Neural cell (in vitro differentiated cells): Measurements from ENCODE around the gene FOXO3. TPM values are rescaled to one million over a fixed set of nuclear protein-coding genes. Genes with fewer than 3 reads are reported as not detected.

Experiments used
- H2AFZ ChIP-seq: fragments of 200-600, 300-800 bp; sonication (generic), shearing (Covaris generic); 2 replicates; pipeline ENCODE4 v1.6.0; 2014; ENCODE audit warnings: low read depth, mild to moderate bottlenecking, antibody characterized with exemption, low read length, moderate library complexity
- H3F3A ChIP-seq: fragments of 200-600 bp; shearing (Covaris generic); 2 replicates; pipeline ENCODE4 v1.6.1; 2016; ENCODE audit warnings: mild to moderate bottlenecking, moderate library complexity, mixed read lengths, antibody characterized with exemption, low read length; ENCODE audit not compliant: insufficient read depth, poor library complexity, severe bottlenecking
- H3K27ac ChIP-seq: fragments of 200-600, 300-800 bp; sonication (generic), shearing (Covaris generic); 2 replicates; pipeline ENCODE4 v1.5.1; 2014; ENCODE audit warnings: mild to moderate bottlenecking, low read length, moderate library complexity
- H3K27me3 ChIP-seq: fragments of 300-800, 200-600 bp; sonication (generic), shearing (Covaris generic); 2 replicates; pipeline ENCODE4 v1.6.0; 2014; ENCODE audit warnings: mild to moderate bottlenecking, low read depth, low read length, moderate library complexity; ENCODE audit not compliant: insufficient read depth
- H3K36me3 ChIP-seq: fragments of 300-800, 200-600 bp; sonication (generic), shearing (Covaris generic); 2 replicates; pipeline ENCODE4 v1.5.1; 2014; ENCODE audit warnings: mild to moderate bottlenecking, antibody characterized with exemption, low read length, moderate library complexity; ENCODE audit not compliant: insufficient read depth
- H3K4me2 ChIP-seq: fragments of 300-800, 200-600 bp; sonication (generic), shearing (Covaris generic); 2 replicates; pipeline ENCODE4 v1.6.0; 2014; ENCODE audit warnings: mild to moderate bottlenecking, low read length
- H3K4me3 ChIP-seq: fragments of 300-800, 200-600 bp; sonication (generic), shearing (Covaris generic); 2 replicates; pipeline ENCODE4 v1.5.1; 2014; ENCODE audit warnings: mild to moderate bottlenecking, low read length, moderate library complexity
- H3K79me2 ChIP-seq: fragments of 200-600 bp; shearing (Covaris generic); replicated peaks from 2 replicates; pipeline ENCODE4 v1.6.0; 2014; ENCODE audit warnings: mild to moderate bottlenecking, low read length, moderate library complexity; ENCODE audit not compliant: insufficient read depth
- H3K9ac ChIP-seq: fragments of 300-800, 200-600 bp; sonication (generic), shearing (Covaris generic); 2 replicates; pipeline ENCODE4 v1.6.1; 2016; ENCODE audit warnings: mild to moderate bottlenecking, low read length, mixed read lengths
- H3K9me2 ChIP-seq: fragments of 200-600 bp; shearing (Covaris generic); 2 replicates; pipeline ENCODE4 v1.6.1; 2016; ENCODE audit warnings: mild to moderate bottlenecking, low read length, mixed read lengths; ENCODE audit not compliant: insufficient read depth
- H3K9me3 ChIP-seq: fragments of 200-600, 300-800 bp; sonication (generic), shearing (Covaris generic); 2 replicates; pipeline ENCODE4 v1.6.1; 2016; ENCODE audit warnings: mild to moderate bottlenecking, mixed run types, low read length, moderate library complexity, mixed read lengths
- H4K20me1 ChIP-seq: fragments of 200-600 bp; shearing (Covaris generic); 2 replicates; pipeline ENCODE4 v1.6.1; 2016; ENCODE audit warnings: mild to moderate bottlenecking, mixed run types; ENCODE audit not compliant: insufficient read depth
- EP300 ChIP-seq: fragments of 450-650 bp; conservative IDR thresholded peaks from 2 replicates; pipeline ENCODE4 v1.6.1; 2014; ENCODE audit warnings: antibody characterized with exemption, mild to moderate bottlenecking, moderate library complexity; ENCODE audit not compliant: poor library complexity, severe bottlenecking
- EZH2 ChIP-seq: fragments of 200-600, 300-800 bp; shearing (Covaris generic), sonication (generic); IDR thresholded peaks from 2 replicates; pipeline ENCODE4 v1.6.1; 2014; ENCODE audit warnings: antibody characterized with exemption, low read length, borderline replicate concordance, mild to moderate bottlenecking; ENCODE audit not compliant: insufficient read depth, poor library complexity, severe bottlenecking
- MXI1 ChIP-seq: fragments of 450-650 bp; conservative IDR thresholded peaks from 2 replicates; pipeline ENCODE4 v1.6.1; 2014; ENCODE audit warnings: antibody characterized with exemption, mild to moderate bottlenecking; ENCODE audit not compliant: poor library complexity, severe bottlenecking
- POLR2AphosphoS5 ChIP-seq: IDR thresholded peaks from 2 replicates; pipeline ENCODE4 v1.6.1; 2012
- RAD21 ChIP-seq: fragments of 450-650 bp; conservative IDR thresholded peaks from 2 replicates; pipeline ENCODE4 v1.6.1; 2014; ENCODE audit warnings: antibody characterized with exemption, mild to moderate bottlenecking, moderate library complexity
- SMC3 ChIP-seq: fragments of 450-650 bp; conservative IDR thresholded peaks from 2 replicates; pipeline ENCODE4 v1.6.1; 2014; ENCODE audit warnings: antibody characterized with exemption, mild to moderate bottlenecking, moderate library complexity; ENCODE audit not compliant: poor library complexity
- TAF1 ChIP-seq: IDR thresholded peaks from 2 replicates; pipeline ENCODE4 v1.6.1; 2012; ENCODE audit warnings: low read depth
- polyA plus RNA-seq: library from polyadenylated mRNA; depleted of rRNA; stranded (reverse); fragments of >200 nt; gene quantifications from 2 replicates; pipeline ENCODE4 v1.2.3, GENCODE V29; 2014
- TF ChIP-seq, protein P1 (sequence below): IDR thresholded peaks from 2 replicates; pipeline ENCODE4 v1.6.1; 2012; ENCODE audit warnings: borderline replicate concordance
- TF ChIP-seq, protein P2 (sequence below): fragments of 450-650 bp; IDR thresholded peaks from 2 replicates; pipeline ENCODE4 v1.5.1; 2014; ENCODE audit warnings: antibody characterized with exemption, mild to moderate bottlenecking, moderate library complexity; ENCODE audit not compliant: poor library complexity, severe bottlenecking

FOXO3 gene
- polyA plus RNA-seq, 1 donor from 2014 or later: 21.3 TPM

DNA sequence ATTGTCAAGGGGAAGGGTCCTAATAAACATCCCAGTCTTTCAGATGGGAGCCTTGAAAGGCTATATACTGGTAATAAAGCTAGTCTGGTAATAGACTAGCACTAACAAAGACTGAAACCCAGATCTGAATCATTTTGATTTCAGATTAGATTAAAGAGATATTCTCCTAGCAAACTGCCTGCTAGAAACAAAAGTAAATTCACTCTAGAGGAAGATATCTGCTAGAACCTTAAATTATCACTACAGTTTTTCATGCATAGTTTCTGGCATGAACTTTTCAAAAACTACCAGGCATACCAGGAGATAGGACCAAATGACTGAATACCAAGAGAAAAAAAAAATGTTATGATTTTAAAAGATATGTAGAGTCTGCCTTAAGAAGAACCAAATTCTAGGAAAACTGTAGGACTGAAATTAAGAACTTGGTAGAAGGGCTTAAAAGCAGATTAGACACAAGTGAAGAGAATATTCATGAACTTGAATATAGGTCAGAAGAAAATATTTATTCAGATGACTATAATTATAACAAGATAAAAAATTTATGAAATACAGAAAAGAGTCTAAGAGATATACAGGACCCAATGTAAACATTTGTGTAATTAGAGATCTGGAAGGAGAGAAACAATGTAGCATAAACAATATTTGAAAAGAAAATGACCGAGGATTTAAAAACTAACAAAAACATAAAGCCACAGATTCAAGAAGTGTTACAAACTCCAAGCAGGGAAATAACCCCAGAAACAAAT lies 141.6 kb downstream of the FOXO3 start:
- H3K36me3 ChIP-seq: no peaks in the 10 kb centered on the region
- H3K9ac ChIP-seq: no peak overlapping the region
- no peaks in the 10 kb centered on the region for H4K20me1 ChIP-seq
- no peaks in the 10 kb centered on the region for H3K27me3 ChIP-seq
- no peaks in the 10 kb centered on the region for H3K79me2 ChIP-seq
- H3K9me3 ChIP-seq: no peaks in the 10 kb centered on the region
- no peak overlapping the region for H2AFZ ChIP-seq
- H3F3A ChIP-seq: no peaks in the 10 kb centered on the region
- no peaks in the 10 kb centered on the region for H3K9me2 ChIP-seq
- H3K27ac ChIP-seq: no peak overlapping the region
- H3K4me2 ChIP-seq: no peak overlapping the region
- H3K4me3 ChIP-seq: no peak overlapping the region
- TF ChIP-seq EP300 (no peak), TAF1 (no peak), POLR2AphosphoS5 (no peak), EZH2 (no peak), RAD21 (no peak)
- TF ChIP-seq, protein P1, sequence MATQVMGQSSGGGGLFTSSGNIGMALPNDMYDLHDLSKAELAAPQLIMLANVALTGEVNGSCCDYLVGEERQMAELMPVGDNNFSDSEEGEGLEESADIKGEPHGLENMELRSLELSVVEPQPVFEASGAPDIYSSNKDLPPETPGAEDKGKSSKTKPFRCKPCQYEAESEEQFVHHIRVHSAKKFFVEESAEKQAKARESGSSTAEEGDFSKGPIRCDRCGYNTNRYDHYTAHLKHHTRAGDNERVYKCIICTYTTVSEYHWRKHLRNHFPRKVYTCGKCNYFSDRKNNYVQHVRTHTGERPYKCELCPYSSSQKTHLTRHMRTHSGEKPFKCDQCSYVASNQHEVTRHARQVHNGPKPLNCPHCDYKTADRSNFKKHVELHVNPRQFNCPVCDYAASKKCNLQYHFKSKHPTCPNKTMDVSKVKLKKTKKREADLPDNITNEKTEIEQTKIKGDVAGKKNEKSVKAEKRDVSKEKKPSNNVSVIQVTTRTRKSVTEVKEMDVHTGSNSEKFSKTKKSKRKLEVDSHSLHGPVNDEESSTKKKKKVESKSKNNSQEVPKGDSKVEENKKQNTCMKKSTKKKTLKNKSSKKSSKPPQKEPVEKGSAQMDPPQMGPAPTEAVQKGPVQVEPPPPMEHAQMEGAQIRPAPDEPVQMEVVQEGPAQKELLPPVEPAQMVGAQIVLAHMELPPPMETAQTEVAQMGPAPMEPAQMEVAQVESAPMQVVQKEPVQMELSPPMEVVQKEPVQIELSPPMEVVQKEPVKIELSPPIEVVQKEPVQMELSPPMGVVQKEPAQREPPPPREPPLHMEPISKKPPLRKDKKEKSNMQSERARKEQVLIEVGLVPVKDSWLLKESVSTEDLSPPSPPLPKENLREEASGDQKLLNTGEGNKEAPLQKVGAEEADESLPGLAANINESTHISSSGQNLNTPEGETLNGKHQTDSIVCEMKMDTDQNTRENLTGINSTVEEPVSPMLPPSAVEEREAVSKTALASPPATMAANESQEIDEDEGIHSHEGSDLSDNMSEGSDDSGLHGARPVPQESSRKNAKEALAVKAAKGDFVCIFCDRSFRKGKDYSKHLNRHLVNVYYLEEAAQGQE: no peak

DNA sequence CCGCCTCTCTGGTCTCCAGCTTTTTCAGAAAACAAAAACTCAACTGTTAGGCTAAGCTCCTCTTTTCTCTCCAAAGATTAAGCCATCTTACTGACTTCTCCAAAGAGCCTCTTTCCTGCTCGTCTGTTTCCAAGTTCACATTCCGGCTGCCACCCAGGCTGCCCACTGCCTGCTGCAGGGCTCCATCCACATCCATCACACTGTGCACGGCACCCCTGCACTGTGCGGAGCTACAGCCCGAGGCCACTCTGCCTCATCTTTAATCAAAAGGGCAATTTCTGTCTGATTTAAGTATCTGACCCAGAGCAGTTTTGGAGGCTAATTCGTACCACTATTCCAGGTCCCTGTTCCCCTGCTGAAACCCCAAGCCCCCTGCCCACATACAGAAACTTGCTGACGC lies 145.9 kb downstream of the FOXO3 start:
- Histone ChIP-seq H3K27me3 (no peaks in the 10 kb centered on the region), H3K9me3 (no peaks in the 10 kb centered on the region), H3K36me3 (no peaks in the 10 kb centered on the region), H3K9me2 (no peaks in the 10 kb centered on the region), H4K20me1 (no peaks in the 10 kb centered on the region), H3K4me3 (no peak overlapping the region), H3K27ac (no peak overlapping the region), H3K9ac (no peak overlapping the region), H3K79me2 (no peaks in the 10 kb centered on the region), H3F3A (no peaks in the 10 kb centered on the region), H2AFZ (no peak overlapping the region), H3K4me2 (no peak overlapping the region)
- no peak for TF ChIP-seq SMC3
- TF ChIP-seq MXI1: no peak
- TF ChIP-seq EZH2: no peak
- TF ChIP-seq, protein P2, sequence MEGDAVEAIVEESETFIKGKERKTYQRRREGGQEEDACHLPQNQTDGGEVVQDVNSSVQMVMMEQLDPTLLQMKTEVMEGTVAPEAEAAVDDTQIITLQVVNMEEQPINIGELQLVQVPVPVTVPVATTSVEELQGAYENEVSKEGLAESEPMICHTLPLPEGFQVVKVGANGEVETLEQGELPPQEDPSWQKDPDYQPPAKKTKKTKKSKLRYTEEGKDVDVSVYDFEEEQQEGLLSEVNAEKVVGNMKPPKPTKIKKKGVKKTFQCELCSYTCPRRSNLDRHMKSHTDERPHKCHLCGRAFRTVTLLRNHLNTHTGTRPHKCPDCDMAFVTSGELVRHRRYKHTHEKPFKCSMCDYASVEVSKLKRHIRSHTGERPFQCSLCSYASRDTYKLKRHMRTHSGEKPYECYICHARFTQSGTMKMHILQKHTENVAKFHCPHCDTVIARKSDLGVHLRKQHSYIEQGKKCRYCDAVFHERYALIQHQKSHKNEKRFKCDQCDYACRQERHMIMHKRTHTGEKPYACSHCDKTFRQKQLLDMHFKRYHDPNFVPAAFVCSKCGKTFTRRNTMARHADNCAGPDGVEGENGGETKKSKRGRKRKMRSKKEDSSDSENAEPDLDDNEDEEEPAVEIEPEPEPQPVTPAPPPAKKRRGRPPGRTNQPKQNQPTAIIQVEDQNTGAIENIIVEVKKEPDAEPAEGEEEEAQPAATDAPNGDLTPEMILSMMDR: no peak
- no peak for TF ChIP-seq TAF1
- TF ChIP-seq RAD21: no peak
- TF ChIP-seq, protein P1: no peak
- TF ChIP-seq POLR2AphosphoS5: no peak
- no peak for TF ChIP-seq EP300
